DND-41 (cell line): Measurements from ENCODE around the gene ALDH3B2.

Source experiments
- ATAC-seq: fragments of 200-7000 bp; cut with Tn5 transposase; 3 replicates; pipeline ENCODE4 v1.9.1; 2021; ENCODE audit warnings: low read depth; ENCODE audit not compliant: insufficient read depth
- DNase-seq: peaks from one replicate; pipeline ENCODE4 v3.0.0-alpha.2; 2020
- H2AFZ ChIP-seq: 2 replicates; pipeline ENCODE4 v1.6.0; 2012; ENCODE audit warnings: low read depth, low read length
- H3K27ac ChIP-seq: 2 replicates; pipeline ENCODE4 v1.5.1; 2012; ENCODE audit warnings: low read length, inconsistent platforms
- H3K27me3 ChIP-seq: fragments of 200-600 bp; sonication (generic); 2 replicates; pipeline ENCODE4 v1.6.0; 2012; ENCODE audit warnings: low read length, mild to moderate bottlenecking, inconsistent platforms; ENCODE audit not compliant: insufficient read depth, poor library complexity
- H3K36me3 ChIP-seq: 2 replicates; pipeline ENCODE4 v1.5.1; 2012; ENCODE audit warnings: low read length, inconsistent platforms; ENCODE audit not compliant: insufficient read depth
- H3K4me1 ChIP-seq: 2 replicates; pipeline ENCODE4 v1.5.1; 2012; ENCODE audit warnings: mild to moderate bottlenecking, low read length; ENCODE audit not compliant: insufficient read depth
- H3K4me2 ChIP-seq: 2 replicates; pipeline ENCODE4 v1.6.0; 2012; ENCODE audit warnings: mild to moderate bottlenecking, moderate library complexity, low read length, inconsistent platforms; ENCODE audit not compliant: insufficient read depth
- H3K4me3 ChIP-seq, 2 experiments: fragments of 200-600 bp in 1 of 2; shearing (Covaris generic) in 1 of 2; 2 replicates each; pipeline ENCODE4 v1.5.1; 2012 to 2016; ENCODE audit warnings: inconsistent platforms in 2 of 2, low read length in 2 of 2, mild to moderate bottlenecking in 2 of 2, low read depth in 1 of 2, moderate library complexity in 1 of 2
- H3K79me2 ChIP-seq: 2 replicates; pipeline ENCODE4 v1.6.0; 2012; ENCODE audit warnings: low read length, inconsistent platforms; ENCODE audit not compliant: insufficient read depth
- H3K9ac ChIP-seq: 2 replicates; pipeline ENCODE4 v1.6.0; 2012; ENCODE audit warnings: low read depth, mild to moderate bottlenecking, inconsistent platforms, low read length, moderate library complexity
- H3K9me3 ChIP-seq: 2 replicates; pipeline ENCODE4 v1.5.1; 2012; ENCODE audit warnings: low read length, moderate library complexity, mild to moderate bottlenecking, inconsistent platforms; ENCODE audit not compliant: insufficient read depth, severe bottlenecking
- H4K20me1 ChIP-seq: 2 replicates; pipeline ENCODE4 v1.6.0; 2012; ENCODE audit warnings: low read length; ENCODE audit not compliant: insufficient read depth
- CTCF ChIP-seq: IDR thresholded peaks from 2 replicates; pipeline ENCODE4 v1.5.1; 2012; ENCODE audit warnings: borderline replicate concordance, low read length, moderate library complexity, mild to moderate bottlenecking; ENCODE audit not compliant: poor library complexity, severe bottlenecking; ENCODE audit errors: extremely low read depth
- EZH2 ChIP-seq: IDR thresholded peaks from 3 replicates; pipeline ENCODE4 v1.6.1; 2012; ENCODE audit warnings: borderline replicate concordance, low read depth, mild to moderate bottlenecking, moderate library complexity, low read length, inconsistent platforms; ENCODE audit not compliant: severe bottlenecking

The ALDH3B2 gene

GRCh38 chr11:67656278-67656922, 18.0 kb downstream of the ALDH3B2 start:
- Histone ChIP-seq H3K9me3 (peaks cover 14% of the 10 kb centered on the region), H3K4me3 (no peak overlapping the region; a peak in 1 of 4 replicates), H3K79me2 (no peaks in the 10 kb centered on the region), H3K4me2 (no peak overlapping the region), H3K9ac (no peak overlapping the region), H4K20me1 (no peaks in the 10 kb centered on the region), H3K27ac (no peak overlapping the region), H3K4me1 (peaks cover 13% of the 10 kb centered on the region), H3K36me3 (0 out of 2 replicates have a peak, but pooled peaks cover 3% of the 10 kb centered on the region), H2AFZ (no peak overlapping the region), H3K27me3 (no peaks in the 10 kb centered on the region)
- TF ChIP-seq CTCF (no peak), EZH2 (no peak)
- ATAC-seq (no peak), DNase-seq (no peak)

- no peak overlapping the region for H3K4me3 ChIP-seq
- TF ChIP-seq EZH2 (no peak), CTCF (no peak)
- H3K27me3 ChIP-seq = no peaks in the 10 kb centered on the region
- no peak overlapping the region for H2AFZ ChIP-seq
- H3K36me3 ChIP-seq = 0 out of 2 replicates have a peak, but pooled peaks cover 3% of the 10 kb centered on the region
- H3K4me2 ChIP-seq = no peak overlapping the region
- H3K27ac ChIP-seq = no peak overlapping the region
- peaks cover 14% of the 10 kb centered on the region for H3K9me3 ChIP-seq
- peaks cover 32% of the 10 kb centered on the region for H3K4me1 ChIP-seq
- DNase-seq = no peak
- no peak overlapping the region for H3K9ac ChIP-seq
- no peak for ATAC-seq
- H3K79me2 ChIP-seq = no peaks in the 10 kb centered on the region
- no peaks in the 10 kb centered on the region for H4K20me1 ChIP-seq
Measured at GRCh38 chr11:67654225-67654624, 20.2 kb downstream of the ALDH3B2 start.

GRCh38 chr11:67652965-67653845, 21.2 kb downstream of the ALDH3B2 start:
- Histone ChIP-seq H2AFZ (no peak overlapping the region), H3K4me1 (peaks cover 35% of the 10 kb centered on the region), H3K79me2 (no peaks in the 10 kb centered on the region), H3K4me2 (no peak overlapping the region), H4K20me1 (no peaks in the 10 kb centered on the region), H3K4me3 (no peak overlapping the region), H3K9me3 (peaks cover 14% of the 10 kb centered on the region), H3K36me3 (0 out of 2 replicates have a peak, but pooled peaks cover 3% of the 10 kb centered on the region), H3K27ac (no peak overlapping the region), H3K9ac (no peak overlapping the region), H3K27me3 (no peaks in the 10 kb centered on the region)
- TF ChIP-seq CTCF (no peak), EZH2 (no peak)
- DNase-seq = no peak
- no peak for ATAC-seq
